Thyroid gland (tissue), 4 donors: Measurements from ENCODE around the gene EML1.

ENCODE experiments used
- CTCF ChIP-seq, 6 experiments: fragments of 200-600 bp in 3 of 6; fragments of 450-650 bp in 3 of 6; sonication (generic) in 3 of 6; IDR thresholded peaks; one replicate each; pipeline ENCODE4 v1.5.1; 2016 to 2019; ENCODE audit warnings: antibody characterized with exemption in 6 of 6, mild to moderate bottlenecking in 2 of 6, inconsistent platforms in 1 of 6, moderate library complexity in 1 of 6
- POLR2A ChIP-seq, 2 donors: fragments of 450-650 bp; IDR thresholded peaks; one replicate each; pipeline ENCODE4 v1.6.1; 2017; ENCODE audit warnings: antibody characterized with exemption in 2 of 2, mild to moderate bottlenecking in 2 of 2, moderate library complexity in 1 of 2

DNA sequence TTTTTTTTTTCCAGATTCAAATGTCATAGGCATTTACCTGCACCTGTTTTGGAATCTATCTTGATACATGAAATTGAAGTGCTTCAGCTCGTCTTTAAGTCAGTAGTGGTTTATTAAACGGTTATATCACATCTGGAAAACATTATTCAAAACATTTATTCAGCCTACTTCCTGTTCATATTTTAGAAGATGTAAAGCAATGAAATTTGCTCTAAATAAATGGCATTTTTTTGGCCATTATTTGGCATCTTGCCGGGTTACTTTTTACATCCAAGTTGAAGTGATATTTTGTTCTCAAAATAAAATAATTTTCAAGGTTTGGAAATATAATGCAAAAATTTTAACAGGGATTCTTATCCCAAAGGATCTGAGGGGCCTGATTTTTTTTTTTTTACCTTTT is 103.1 kb downstream of the EML1 start:
- no peak for TF ChIP-seq CTCF (IDR thresholded peaks at IDR 0.05)
- no peak for TF ChIP-seq POLR2A (IDR thresholded peaks at IDR 0.05)
